C4-2B (cell line): ENCODE data around the gene AGT.

ENCODE experiments used
- CTCF ChIP-seq: fragments of 450-650 bp; conservative IDR thresholded peaks from 2 replicates; pipeline ENCODE4 v1.5.1; 2017; ENCODE audit warnings: mild to moderate bottlenecking
- ZFX ChIP-seq: fragments of 450-650 bp; IDR thresholded peaks from 2 replicates; pipeline ENCODE4 v1.6.1; 2017

DNA sequence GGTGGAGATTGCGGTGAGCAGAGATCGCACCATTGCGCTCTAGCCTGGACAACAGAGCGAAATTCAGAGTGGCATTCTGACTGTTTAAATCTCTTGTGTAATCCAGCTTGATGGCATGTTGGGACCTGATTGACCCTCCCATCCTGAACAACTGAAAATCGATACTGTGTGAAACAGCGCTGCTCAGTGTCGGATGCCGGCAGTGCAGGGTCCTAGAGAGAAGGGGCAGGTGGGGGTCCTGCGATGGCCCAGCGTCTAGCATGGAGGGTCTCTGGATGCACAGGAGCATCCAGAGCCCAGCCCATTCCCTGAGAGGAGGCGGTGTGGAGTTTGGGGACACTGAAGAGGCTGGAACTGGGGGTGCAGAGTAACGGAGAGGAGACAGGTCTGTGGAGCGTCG lies 15.8 kb downstream of the AGT start:
- no peak for TF ChIP-seq CTCF
- no peak for TF ChIP-seq ZFX
